HEK293T (cell line): Measurements from ENCODE around the gene SOX13.

Experiments used
- FOXA1 ChIP-seq: fragments of 450-650 bp; IDR thresholded peaks from 2 replicates; pipeline ENCODE4 v1.6.1; 2016; ENCODE audit warnings: mild to moderate bottlenecking
- FOXM1 ChIP-seq: fragments of 450-650 bp; IDR thresholded peaks from 2 replicates; pipeline ENCODE4 v1.6.1; 2017; ENCODE audit warnings: mild to moderate bottlenecking, borderline replicate concordance
- PKNOX1 ChIP-seq: fragments of 450-650 bp; IDR thresholded peaks from 2 replicates; pipeline ENCODE4 v1.6.1; 2016
- SP1 ChIP-seq: fragments of 450-650 bp; IDR thresholded peaks from 2 replicates; pipeline ENCODE4 v1.6.1; 2017
- SUZ12 ChIP-seq: fragments of 450-650 bp; IDR thresholded peaks from 2 replicates; pipeline ENCODE4 v1.6.1; 2016; ENCODE audit warnings: mild to moderate bottlenecking

GRCh38 chr1:204029016-204029415, 43.9 kb upstream of the SOX13 start:
- TF ChIP-seq FOXA1 = no peak
- TF ChIP-seq FOXM1 = no peak
- TF ChIP-seq SUZ12 = no peak
- TF ChIP-seq SP1 = no peak
- TF ChIP-seq PKNOX1 = no peak
